ENCODE data around the gene MYT1.

- TF ChIP-seq MAZ (CRISPR knock-in tag; conservative IDR thresholded peaks at IDR 0.05 in 1 of 2, IDR thresholded peaks at IDR 0.05 in 1 of 2) (no peak), FOXM1 (IDR thresholded peaks at IDR 0.05; ENCODE audit: low read depth) (no peak), FOXM1 (CRISPR knock-in tag; IDR thresholded peaks at IDR 0.05; ENCODE audit: low read depth) (no peak)
- TF ChIP-seq, protein P1, sequence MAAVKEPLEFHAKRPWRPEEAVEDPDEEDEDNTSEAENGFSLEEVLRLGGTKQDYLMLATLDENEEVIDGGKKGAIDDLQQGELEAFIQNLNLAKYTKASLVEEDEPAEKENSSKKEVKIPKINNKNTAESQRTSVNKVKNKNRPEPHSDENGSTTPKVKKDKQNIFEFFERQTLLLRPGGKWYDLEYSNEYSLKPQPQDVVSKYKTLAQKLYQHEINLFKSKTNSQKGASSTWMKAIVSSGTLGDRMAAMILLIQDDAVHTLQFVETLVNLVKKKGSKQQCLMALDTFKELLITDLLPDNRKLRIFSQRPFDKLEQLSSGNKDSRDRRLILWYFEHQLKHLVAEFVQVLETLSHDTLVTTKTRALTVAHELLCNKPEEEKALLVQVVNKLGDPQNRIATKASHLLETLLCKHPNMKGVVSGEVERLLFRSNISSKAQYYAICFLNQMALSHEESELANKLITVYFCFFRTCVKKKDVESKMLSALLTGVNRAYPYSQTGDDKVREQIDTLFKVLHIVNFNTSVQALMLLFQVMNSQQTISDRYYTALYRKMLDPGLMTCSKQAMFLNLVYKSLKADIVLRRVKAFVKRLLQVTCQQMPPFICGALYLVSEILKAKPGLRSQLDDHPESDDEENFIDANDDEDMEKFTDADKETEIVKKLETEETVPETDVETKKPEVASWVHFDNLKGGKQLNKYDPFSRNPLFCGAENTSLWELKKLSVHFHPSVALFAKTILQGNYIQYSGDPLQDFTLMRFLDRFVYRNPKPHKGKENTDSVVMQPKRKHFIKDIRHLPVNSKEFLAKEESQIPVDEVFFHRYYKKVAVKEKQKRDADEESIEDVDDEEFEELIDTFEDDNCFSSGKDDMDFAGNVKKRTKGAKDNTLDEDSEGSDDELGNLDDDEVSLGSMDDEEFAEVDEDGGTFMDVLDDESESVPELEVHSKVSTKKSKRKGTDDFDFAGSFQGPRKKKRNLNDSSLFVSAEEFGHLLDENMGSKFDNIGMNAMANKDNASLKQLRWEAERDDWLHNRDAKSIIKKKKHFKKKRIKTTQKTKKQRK (IDR thresholded peaks at IDR 0.05; ENCODE audit: borderline replicate concordance, low read depth, low read length): no peak
Observed at GRCh38 chr20:64156136-64156885, 7.9 kb upstream of the MYT1 start.
